Psoas muscle (tissue), 8 donors: ENCODE results near the gene OPRL1. TPM values are rescaled to one million over a fixed set of nuclear protein-coding genes. Genes with fewer than 3 reads are reported as not detected.

Source experiments
- ATAC-seq, 4 donors: fragments of 200-7000 bp; cut with Tn5 transposase; one replicate each; pipeline ENCODE4 v1.9.1; 2020; ENCODE audit warnings: moderate library complexity in 3 of 4, mild to moderate bottlenecking in 2 of 4
- DNase-seq, 2 donors: peaks; one replicate each; pipeline ENCODE4 v3.0.0-alpha.2; 2020
- H3K27ac ChIP-seq: fragments of 200-600 bp; one replicate; pipeline ENCODE4 v1.8.0; 2022
- H3K27me3 ChIP-seq, 3 donors: fragments of 200-600 bp in 1 of 3; one replicate each; pipeline versions ENCODE4 v1.6.1 to v1.8.0; 2013 to 2022; ENCODE audit warnings: low read length in 2 of 3, mild to moderate bottlenecking in 2 of 3, moderate library complexity in 1 of 3; ENCODE audit not compliant: insufficient read depth in 3 of 3
- H3K36me3 ChIP-seq, 2 donors: fragments of 200-600 bp in 1 of 2; one replicate each; pipeline versions ENCODE4 v1.6.1 to v1.8.0; 2013 to 2022; ENCODE audit warnings: low read depth in 1 of 2, mild to moderate bottlenecking in 1 of 2, moderate library complexity in 1 of 2; ENCODE audit not compliant: insufficient read depth in 1 of 2
- H3K4me1 ChIP-seq: fragments of 200-600 bp; one replicate; pipeline ENCODE4 v1.8.0; 2022
- H3K4me3 ChIP-seq: fragments of 200-600 bp; one replicate; pipeline ENCODE4 v1.8.0; 2022; ENCODE audit warnings: mild to moderate bottlenecking
- H3K9me3 ChIP-seq: fragments of 200-600 bp; one replicate; pipeline ENCODE4 v1.8.0; 2022
- WGBS, 3 donors: extraction: QIAGEN DNeasy Blood & Tissue Kit; methylation state at CpG; one replicate each; pipeline versions ENCODE4 v1.1.6 to v1.1.7; 2013; 5-methylcytosine and 5-hydroxymethylcytosine counted together
- intact Hi-C, 2 donors: fragments of 100-400 bp; cut with DNase I; formaldehyde crosslinking; loops; one replicate each; pipeline versions ENCODE4 v1.11.0 to v1.14.2; 2022
- long read RNA-seq, 2 donors: library from polyadenylated mRNA; unstranded; transcript quantifications; one replicate each; pipeline ENCODE4 v2.0.0, GENCODE V29; 2021
- polyA plus RNA-seq, 3 donors: library from polyadenylated mRNA; stranded (reverse); fragments of 200-250 nt; gene quantifications; one replicate each; pipeline ENCODE4 v1.2.3, GENCODE V29; 2013
- total RNA-seq, 4 donors: library from RNA; stranded (reverse); fragmentation: NEBNext Ultra II Directional in 2 of 4; extraction: Animal tissue kit (Norgen Biotek cat#: 25700) in 2 of 4; gene quantifications; one replicate each; pipeline versions ENCODE4 v1.2.1 to v1.2.4, GENCODE V29; 2021 to 2023
- TF ChIP-seq, protein P1 (sequence below): fragments of 200-600 bp; IDR thresholded peaks from one replicate; pipeline ENCODE4 v1.8.0; 2022; ENCODE audit warnings: antibody characterized with exemption
- donor health status: healthy with polysubstance abuse.
- donor health status: DM: no; HTN: no; CAD: no; lungs with moderate emphysema.
- donor health status: Bipolar disorder and iron deficiency.
- donor health status: healthy.
- donor health status: DM: yes; HTN: yes; CAD: no.
- donor health status: DM: no; HTN: no; CAD: no.
- donor health status: DM: no; HTN: no; CAD: no.
- donor health status: DM: yes; HTN: yes; CAD: no.

OPRL1 gene
- total RNA-seq (under 1 TPM; 0.17 to 0.94 (median 0.21) TPM), polyA plus RNA-seq (under 1 TPM; 0.03 to 0.08 (median 0.08) TPM)
- long read RNA-seq, donor 1, partial matches to known transcripts = 0 of 1 reads
- long read RNA-seq, donor 1, other reads (novel, unspliced or antisense) = 0 of 1 reads
- long read RNA-seq, donor 2 = 0 reads

DNA sequence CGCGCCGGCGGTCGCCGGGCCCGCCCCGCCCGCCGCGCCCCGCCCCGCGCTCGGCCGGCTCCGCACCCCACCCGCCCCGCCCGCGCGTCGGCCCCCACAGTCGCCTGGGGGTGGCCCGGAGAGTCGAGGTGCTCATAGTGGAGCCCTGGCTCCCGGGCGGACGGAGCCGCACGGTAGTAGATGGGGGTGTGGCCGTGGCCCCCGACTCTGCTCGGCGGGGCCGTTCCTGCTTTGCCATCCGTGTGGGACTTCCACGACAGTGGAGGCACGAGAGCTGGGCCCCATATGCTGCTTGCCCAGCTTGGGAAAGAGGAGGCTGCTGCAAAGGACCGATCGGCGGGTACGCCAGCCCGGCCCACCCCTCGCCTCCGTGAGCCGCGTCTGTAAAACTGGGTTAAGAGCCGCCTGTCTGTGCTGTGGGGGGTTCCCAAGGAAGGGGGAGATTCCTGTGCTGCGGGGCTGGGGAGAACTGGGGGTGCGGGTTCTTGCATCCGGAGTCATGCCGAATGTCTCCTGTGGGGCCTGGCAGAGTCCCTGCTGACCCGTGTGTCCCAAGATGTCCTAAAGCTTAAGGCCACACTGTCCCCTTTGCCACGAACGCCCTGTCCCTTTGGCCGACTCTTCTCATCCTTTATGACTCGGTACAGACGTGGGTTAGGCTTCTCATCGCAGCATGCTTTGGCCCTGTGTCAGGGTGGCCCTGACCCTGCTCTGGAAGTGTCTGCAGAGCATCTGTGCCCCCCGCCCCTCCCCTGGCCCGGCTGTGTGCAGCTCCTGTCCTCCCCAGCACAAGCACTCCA lies at the start of gene OPRL1:
Gene OPRL1 (plus strand): TSS at position 70 of the 800 bp plus-strand sequence. CDS start 12,639 bp downstream, outside the sequence.
- peak; percentile 4 to 53 (median 22) for ATAC-seq
- H3K4me1 ChIP-seq = peaks cover 20% of the 10 kb centered on the region
- intact Hi-C loops = no loop called here

DNA sequence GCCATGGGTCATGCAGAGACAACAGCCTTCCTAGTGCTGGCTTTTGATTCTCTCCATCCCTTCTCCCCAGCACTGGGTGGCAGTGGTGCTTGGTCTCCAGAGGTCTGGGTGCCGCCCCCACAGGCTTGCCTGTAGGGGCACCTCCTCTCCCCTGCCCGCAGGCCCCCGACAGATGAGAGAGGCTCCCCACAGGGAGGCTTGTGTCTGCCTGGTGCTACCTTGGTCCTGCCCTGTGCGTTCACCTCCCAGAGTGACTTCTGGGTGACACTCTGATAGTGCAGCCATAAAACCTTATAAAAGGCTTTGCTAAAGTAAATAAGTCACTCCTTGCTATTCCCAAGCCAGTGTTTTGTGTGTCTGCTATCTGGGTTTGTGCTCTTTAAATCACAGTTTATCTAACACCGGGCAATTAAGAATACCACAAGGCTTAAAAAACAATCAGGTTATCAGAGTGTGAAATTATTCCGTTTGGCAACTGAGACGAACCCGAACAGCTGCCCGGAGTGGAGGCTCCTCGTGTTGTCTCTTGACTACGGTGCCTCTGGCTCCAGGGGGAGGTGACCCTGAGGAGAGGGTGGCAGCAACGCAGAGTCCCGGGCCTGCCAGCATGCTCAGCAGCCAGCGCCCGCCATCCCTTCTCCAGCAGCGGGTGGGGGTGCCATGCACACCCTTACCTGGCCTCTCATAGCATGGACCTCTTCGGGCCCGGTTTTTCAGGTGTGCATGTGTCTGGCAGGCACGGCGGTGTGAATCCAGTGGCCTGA lies 49.3 kb upstream of the OPRL1 start:
- TF ChIP-seq, protein P1, sequence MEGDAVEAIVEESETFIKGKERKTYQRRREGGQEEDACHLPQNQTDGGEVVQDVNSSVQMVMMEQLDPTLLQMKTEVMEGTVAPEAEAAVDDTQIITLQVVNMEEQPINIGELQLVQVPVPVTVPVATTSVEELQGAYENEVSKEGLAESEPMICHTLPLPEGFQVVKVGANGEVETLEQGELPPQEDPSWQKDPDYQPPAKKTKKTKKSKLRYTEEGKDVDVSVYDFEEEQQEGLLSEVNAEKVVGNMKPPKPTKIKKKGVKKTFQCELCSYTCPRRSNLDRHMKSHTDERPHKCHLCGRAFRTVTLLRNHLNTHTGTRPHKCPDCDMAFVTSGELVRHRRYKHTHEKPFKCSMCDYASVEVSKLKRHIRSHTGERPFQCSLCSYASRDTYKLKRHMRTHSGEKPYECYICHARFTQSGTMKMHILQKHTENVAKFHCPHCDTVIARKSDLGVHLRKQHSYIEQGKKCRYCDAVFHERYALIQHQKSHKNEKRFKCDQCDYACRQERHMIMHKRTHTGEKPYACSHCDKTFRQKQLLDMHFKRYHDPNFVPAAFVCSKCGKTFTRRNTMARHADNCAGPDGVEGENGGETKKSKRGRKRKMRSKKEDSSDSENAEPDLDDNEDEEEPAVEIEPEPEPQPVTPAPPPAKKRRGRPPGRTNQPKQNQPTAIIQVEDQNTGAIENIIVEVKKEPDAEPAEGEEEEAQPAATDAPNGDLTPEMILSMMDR = no peak
- H3K4me1 ChIP-seq = no peaks in the 10 kb centered on the region
- no peaks in the 10 kb centered on the region for H3K9me3 ChIP-seq
- peaks cover 0 to 97% of the 10 kb centered on the region in 2 donors for H3K36me3 ChIP-seq
- H3K4me3 ChIP-seq = no peak overlapping the region
- no peaks in the 10 kb centered on the region for H3K27me3 ChIP-seq
- intact Hi-C loops = no loop called here
- 70 to 74% (median 73%) methylated on average over 20 of the region's 20 CpGs for WGBS, 3 donors
- no peak for DNase-seq
- no peak overlapping the region for H3K27ac ChIP-seq
- ATAC-seq = no peak

More for the DNA sequence above, at the start of gene OPRL1:
- no peaks in the 10 kb centered on the region for H3K9me3 ChIP-seq
- H3K36me3 ChIP-seq = no peaks in the 10 kb centered on the region
- H3K27me3 ChIP-seq = peaks cover 0 to 28% (median 9%) of the 10 kb centered on the region in 3 donors
- TF ChIP-seq, protein P1 = no peak
- peak in 1 of 2 donors; percentile 62 for DNase-seq
- H3K27ac ChIP-seq = peak within 1 kb of the TSS; percentile 53
- WGBS, 3 donors = 7 to 16% (median 9%) methylated on average over 35 to 58 of the region's 62 CpGs
- H3K4me3 ChIP-seq = peak within 1 kb of the TSS; percentile 76

DNA sequence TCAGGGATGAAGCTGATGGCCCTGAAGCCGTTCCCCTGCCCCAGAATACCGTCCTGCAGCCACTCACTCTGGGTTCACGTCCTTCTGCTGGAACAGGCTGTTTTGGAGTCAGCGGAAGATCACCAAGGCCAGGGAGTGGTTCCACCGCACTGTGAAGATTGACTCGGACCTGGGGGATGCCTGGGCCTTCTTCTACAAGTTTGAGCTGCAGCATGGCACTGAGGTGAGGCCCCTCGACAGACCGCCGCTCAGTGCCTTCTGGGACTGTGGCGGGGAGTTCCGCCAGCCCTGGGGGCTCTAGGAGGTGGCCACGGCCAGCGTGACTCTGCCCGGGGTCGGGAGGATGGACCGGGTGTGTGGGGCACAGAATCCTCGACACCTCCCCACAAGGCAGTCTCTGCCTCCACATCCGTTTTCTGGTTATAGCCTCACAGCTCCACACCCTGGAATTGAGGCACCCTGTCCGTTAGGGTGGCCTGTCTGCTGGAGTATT lies 48.0 kb upstream of the OPRL1 start:
- 88 to 95% (median 91%) methylated on average over 18 to 19 of the region's 19 CpGs for WGBS, 3 donors
- H3K36me3 ChIP-seq = peaks cover 0 to 84% of the 10 kb centered on the region in 2 donors
- DNase-seq = no peak

More for the DNA sequence above, 48.0 kb upstream of the OPRL1 start:
- Histone ChIP-seq H3K27ac (no peak overlapping the region), H3K4me3 (no peak overlapping the region), H3K4me1 (no peaks in the 10 kb centered on the region), H3K27me3 (peaks cover 0 to 6% (median 1%) of the 10 kb centered on the region in 3 donors), H3K9me3 (no peaks in the 10 kb centered on the region)
- no peak for ATAC-seq
- intact Hi-C loops = no loop called here
- TF ChIP-seq, protein P1 = no peak
